Measurements from ENCODE around the gene AQR.

DNA sequence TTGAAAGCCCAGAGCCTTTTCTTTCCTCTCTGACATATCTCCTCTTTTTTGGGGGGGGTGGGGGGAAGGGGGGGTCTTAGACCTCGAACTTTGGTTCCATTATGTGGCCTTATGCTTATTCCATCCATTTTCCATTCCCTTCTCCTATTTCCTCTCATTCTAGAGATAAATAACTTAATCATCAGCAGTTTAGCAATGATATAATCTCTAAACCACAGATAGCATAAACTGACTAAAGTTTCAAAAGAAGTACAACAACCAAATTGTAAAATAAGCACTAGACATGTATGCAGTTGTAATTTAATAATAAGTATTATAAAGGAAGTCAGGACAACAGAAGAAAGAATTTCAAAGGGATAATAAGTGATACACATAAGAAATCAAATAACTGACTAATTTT, 64.5 kb downstream of the AQR start:
- TF ChIP-seq, protein P1, sequence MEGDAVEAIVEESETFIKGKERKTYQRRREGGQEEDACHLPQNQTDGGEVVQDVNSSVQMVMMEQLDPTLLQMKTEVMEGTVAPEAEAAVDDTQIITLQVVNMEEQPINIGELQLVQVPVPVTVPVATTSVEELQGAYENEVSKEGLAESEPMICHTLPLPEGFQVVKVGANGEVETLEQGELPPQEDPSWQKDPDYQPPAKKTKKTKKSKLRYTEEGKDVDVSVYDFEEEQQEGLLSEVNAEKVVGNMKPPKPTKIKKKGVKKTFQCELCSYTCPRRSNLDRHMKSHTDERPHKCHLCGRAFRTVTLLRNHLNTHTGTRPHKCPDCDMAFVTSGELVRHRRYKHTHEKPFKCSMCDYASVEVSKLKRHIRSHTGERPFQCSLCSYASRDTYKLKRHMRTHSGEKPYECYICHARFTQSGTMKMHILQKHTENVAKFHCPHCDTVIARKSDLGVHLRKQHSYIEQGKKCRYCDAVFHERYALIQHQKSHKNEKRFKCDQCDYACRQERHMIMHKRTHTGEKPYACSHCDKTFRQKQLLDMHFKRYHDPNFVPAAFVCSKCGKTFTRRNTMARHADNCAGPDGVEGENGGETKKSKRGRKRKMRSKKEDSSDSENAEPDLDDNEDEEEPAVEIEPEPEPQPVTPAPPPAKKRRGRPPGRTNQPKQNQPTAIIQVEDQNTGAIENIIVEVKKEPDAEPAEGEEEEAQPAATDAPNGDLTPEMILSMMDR (IDR thresholded peaks at IDR 0.05; ENCODE audit: insufficient read depth, low read length): no peak
- TF ChIP-seq, protein P2, sequence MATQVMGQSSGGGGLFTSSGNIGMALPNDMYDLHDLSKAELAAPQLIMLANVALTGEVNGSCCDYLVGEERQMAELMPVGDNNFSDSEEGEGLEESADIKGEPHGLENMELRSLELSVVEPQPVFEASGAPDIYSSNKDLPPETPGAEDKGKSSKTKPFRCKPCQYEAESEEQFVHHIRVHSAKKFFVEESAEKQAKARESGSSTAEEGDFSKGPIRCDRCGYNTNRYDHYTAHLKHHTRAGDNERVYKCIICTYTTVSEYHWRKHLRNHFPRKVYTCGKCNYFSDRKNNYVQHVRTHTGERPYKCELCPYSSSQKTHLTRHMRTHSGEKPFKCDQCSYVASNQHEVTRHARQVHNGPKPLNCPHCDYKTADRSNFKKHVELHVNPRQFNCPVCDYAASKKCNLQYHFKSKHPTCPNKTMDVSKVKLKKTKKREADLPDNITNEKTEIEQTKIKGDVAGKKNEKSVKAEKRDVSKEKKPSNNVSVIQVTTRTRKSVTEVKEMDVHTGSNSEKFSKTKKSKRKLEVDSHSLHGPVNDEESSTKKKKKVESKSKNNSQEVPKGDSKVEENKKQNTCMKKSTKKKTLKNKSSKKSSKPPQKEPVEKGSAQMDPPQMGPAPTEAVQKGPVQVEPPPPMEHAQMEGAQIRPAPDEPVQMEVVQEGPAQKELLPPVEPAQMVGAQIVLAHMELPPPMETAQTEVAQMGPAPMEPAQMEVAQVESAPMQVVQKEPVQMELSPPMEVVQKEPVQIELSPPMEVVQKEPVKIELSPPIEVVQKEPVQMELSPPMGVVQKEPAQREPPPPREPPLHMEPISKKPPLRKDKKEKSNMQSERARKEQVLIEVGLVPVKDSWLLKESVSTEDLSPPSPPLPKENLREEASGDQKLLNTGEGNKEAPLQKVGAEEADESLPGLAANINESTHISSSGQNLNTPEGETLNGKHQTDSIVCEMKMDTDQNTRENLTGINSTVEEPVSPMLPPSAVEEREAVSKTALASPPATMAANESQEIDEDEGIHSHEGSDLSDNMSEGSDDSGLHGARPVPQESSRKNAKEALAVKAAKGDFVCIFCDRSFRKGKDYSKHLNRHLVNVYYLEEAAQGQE (IDR thresholded peaks at IDR 0.05; ENCODE audit: insufficient replicate concordance, low read depth): no peak
- no peak for TF ChIP-seq POLR2AphosphoS5 (IDR thresholded peaks at IDR 0.05; ENCODE audit: low read depth)
- TF ChIP-seq GABPA (IDR thresholded peaks at IDR 0.05; ENCODE audit: low read depth): no peak

Data from HL-60 (cell line).